Measurements from ENCODE around the gene KHDC1L.

DNA sequence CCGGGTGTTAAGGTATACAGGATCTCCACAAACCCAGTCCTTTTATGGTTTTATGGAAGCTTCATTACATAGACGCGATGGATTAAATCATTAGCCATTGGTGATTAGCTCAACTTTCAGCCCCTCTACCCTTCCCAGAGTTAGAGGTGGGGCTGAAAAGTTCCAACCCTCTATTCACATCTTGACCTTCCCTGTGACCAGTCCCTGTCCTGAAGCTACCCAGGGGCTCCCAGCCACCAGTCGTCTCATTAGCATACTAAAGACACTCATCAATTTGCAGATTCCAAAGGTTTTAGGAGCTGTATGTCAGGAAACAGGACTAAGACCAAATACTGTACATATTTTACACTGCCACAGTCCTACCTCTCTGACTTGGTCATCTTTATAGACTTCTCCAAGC lies 21.0 kb downstream of the KHDC1L start:
- no peak for TF ChIP-seq SIN3A (IDR thresholded peaks at IDR 0.05; ENCODE audit: borderline replicate concordance, insufficient read depth, low read length)
- no peak for TF ChIP-seq POLR2AphosphoS5 (IDR thresholded peaks at IDR 0.05; ENCODE audit: low read depth, low read length)
- TF ChIP-seq TAF1 (IDR thresholded peaks at IDR 0.05; ENCODE audit: borderline replicate concordance, insufficient read depth, low read length) = no peak
